ENCODE measurements around the gene PLB1.
A peak's percentile ranks its signal among the peaks of the same experiment; 100 is the strongest.

The PLB1 gene

DNA sequence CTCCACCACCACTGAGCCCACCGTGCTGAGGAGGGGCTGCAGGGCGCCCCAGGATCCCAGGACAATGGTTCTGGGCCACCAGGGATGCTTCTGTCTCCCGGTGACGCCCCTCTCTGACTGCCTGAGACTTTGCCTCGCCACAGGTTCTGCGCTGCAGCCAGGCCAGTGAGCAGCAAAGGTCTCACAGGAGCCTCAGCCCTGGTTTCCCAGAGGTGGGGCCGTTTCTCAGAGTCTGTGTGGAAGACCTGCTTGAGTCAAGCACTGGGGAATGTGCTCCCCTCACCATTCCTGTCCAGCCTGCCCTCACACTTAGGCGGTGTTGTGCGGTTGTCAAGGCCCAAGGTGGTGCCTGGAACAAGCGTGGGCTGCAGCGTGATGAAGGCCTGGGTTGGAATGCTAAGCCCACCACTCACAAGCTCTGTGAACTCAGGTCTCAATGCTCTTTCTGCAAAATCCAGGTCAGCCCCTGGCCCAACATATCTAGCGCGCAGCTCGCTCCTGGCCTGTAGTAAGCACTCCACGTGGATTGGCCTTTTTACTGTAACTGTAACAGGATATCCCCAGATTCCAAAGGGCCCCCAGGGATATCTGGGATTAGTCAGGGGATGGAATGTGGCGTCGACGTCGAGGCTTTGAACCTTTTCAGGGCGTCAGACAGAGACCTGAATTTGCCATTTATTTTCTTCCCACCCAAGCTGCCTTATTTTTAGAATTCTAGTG lies 47.6 kb downstream of the PLB1 start:
- Histone ChIP-seq H3K27me3 (ENCODE audit: control insufficient read depth, insufficient read depth, low read length) (no peaks in the 10 kb centered on the region), H3K27ac (no peak overlapping the region), H3K4me3 (ENCODE audit: low read depth, low read length) (no peak overlapping the region), H2AFZ (no peak overlapping the region), H3K9ac (no peak overlapping the region), H3K4me2 (ENCODE audit: low read length) (no peak overlapping the region), H3K36me3 (ENCODE audit: control insufficient read depth, insufficient read depth, low read length) (no peaks in the 10 kb centered on the region), H3K9me3 (ENCODE audit: control insufficient read depth, low read length) (no peaks in the 10 kb centered on the region), H3K4me1 (peaks cover 35% of the 10 kb centered on the region), H3K79me2 (no peaks in the 10 kb centered on the region)
- TF ChIP-seq, protein P1, sequence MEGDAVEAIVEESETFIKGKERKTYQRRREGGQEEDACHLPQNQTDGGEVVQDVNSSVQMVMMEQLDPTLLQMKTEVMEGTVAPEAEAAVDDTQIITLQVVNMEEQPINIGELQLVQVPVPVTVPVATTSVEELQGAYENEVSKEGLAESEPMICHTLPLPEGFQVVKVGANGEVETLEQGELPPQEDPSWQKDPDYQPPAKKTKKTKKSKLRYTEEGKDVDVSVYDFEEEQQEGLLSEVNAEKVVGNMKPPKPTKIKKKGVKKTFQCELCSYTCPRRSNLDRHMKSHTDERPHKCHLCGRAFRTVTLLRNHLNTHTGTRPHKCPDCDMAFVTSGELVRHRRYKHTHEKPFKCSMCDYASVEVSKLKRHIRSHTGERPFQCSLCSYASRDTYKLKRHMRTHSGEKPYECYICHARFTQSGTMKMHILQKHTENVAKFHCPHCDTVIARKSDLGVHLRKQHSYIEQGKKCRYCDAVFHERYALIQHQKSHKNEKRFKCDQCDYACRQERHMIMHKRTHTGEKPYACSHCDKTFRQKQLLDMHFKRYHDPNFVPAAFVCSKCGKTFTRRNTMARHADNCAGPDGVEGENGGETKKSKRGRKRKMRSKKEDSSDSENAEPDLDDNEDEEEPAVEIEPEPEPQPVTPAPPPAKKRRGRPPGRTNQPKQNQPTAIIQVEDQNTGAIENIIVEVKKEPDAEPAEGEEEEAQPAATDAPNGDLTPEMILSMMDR (IDR thresholded peaks at IDR 0.05), result no peak

DNA sequence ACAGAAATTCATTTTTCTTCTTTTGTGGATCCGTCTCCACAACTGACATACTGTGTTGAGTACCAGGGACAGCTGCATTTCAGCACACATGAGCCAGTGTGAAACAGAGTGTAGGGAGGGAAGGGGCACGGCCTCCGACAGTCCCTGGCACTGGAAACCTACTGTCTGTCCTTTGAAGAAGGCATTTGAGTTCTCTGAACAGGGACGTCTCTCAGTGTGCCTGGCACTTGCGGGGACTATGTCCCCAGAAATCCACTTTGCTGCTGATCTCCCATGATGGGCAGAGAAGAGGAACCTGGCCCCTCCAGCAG lies 48.1 kb downstream of the PLB1 start:
- TF ChIP-seq, protein P1 (IDR thresholded peaks at IDR 0.05), result no peak
- Histone ChIP-seq H3K4me1 (peaks cover 35% of the 10 kb centered on the region), H3K27ac (no peak overlapping the region), H3K4me2 (ENCODE audit: low read length) (no peak overlapping the region), H3K9me3 (ENCODE audit: control insufficient read depth, low read length) (no peaks in the 10 kb centered on the region), H3K9ac (no peak overlapping the region), H3K27me3 (ENCODE audit: control insufficient read depth, insufficient read depth, low read length) (no peaks in the 10 kb centered on the region), H3K79me2 (no peaks in the 10 kb centered on the region), H2AFZ (peak overlapping the region; percentile 88), H3K36me3 (ENCODE audit: control insufficient read depth, insufficient read depth, low read length) (no peaks in the 10 kb centered on the region), H3K4me3 (ENCODE audit: low read depth, low read length) (no peak overlapping the region)

DNA sequence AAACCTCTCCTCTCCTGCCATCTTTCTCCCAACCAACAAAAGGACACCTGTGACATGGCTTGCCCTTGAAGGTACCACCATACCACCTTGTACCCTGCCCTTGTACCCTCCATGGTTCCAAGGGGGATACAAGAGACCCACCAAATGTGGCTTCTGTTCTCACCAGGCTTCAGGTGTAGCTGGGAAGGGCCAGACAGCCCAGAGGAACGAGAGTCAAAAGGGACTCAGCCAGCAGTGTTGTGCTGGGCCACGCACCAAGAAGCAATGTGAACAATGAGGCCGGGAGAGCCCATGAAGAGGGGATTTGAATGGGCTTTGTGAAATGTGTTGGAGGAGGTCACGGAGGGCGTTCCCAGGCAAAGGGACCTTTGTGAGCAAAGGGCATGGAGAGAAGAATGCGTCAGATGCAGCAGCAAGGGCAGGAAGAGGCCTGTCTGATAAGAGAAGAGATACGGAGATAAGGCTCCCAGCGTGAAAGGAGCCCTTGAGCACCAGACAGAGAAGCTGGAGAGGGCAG lies 48.6 kb downstream of the PLB1 start:
- Histone ChIP-seq H2AFZ (peak overlapping the region; percentile 88), H3K9me3 (ENCODE audit: control insufficient read depth, low read length) (no peaks in the 10 kb centered on the region), H3K36me3 (ENCODE audit: control insufficient read depth, insufficient read depth, low read length) (no peaks in the 10 kb centered on the region), H3K4me3 (ENCODE audit: low read depth, low read length) (no peak overlapping the region), H3K79me2 (no peaks in the 10 kb centered on the region), H3K27ac (peak overlapping the region; percentile 75), H3K4me2 (ENCODE audit: low read length) (peak overlapping the region; percentile 37), H3K4me1 (peaks cover 35% of the 10 kb centered on the region), H3K27me3 (ENCODE audit: control insufficient read depth, insufficient read depth, low read length) (no peaks in the 10 kb centered on the region), H3K9ac (no peak overlapping the region)
- TF ChIP-seq, protein P1 (IDR thresholded peaks at IDR 0.05), result no peak

DNA sequence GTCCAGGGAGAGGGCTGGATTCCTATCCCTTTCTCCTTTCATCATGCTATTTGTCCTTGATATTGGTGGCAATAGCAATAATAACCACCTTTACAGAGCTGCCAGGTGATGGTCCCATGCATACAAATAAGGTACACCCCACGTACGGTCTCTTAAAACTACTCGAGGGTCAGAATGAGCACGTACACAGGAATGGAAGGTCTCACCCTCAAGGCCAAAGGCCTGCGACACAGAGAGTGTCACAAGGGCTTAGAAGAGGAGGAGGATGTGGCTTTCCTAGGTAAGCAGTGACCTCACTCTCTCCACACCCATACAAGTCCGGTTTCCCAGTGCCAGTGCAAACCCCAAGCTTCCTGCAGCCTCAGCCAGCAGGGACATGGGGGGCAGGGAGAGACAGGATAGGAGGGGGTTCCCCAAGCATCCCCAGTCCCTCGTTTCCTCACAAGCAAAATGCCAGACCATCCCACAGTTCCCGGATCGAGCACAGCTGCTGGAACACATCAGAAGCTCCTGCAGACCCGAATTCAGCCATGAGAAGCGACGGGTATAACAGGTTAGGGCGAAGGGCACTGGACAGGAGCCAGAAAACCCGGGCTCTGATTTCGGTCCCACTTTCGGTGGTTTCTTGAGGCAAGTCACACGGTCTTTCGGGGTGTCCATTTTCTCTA lies 49.2 kb downstream of the PLB1 start:
- TF ChIP-seq, protein P1 (IDR thresholded peaks at IDR 0.05), result no peak

More for the DNA sequence above, 49.2 kb downstream of the PLB1 start:
- H3K27me3 ChIP-seq (ENCODE audit: control insufficient read depth, insufficient read depth, low read length), result no peaks in the 10 kb centered on the region
- H3K4me1 ChIP-seq, result peaks cover 35% of the 10 kb centered on the region
- H2AFZ ChIP-seq, result peak overlapping the region; percentile 88
- peak overlapping the region; percentile 37 for H3K4me2 ChIP-seq (ENCODE audit: low read length)
- no peaks in the 10 kb centered on the region for H3K79me2 ChIP-seq
- H3K9ac ChIP-seq, result no peak overlapping the region
- no peaks in the 10 kb centered on the region for H3K9me3 ChIP-seq (ENCODE audit: control insufficient read depth, low read length)
- no peak overlapping the region for H3K4me3 ChIP-seq (ENCODE audit: low read depth, low read length)
- H3K27ac ChIP-seq, result peak overlapping the region; percentile 75
- no peaks in the 10 kb centered on the region for H3K36me3 ChIP-seq (ENCODE audit: control insufficient read depth, insufficient read depth, low read length)

Measured in parathyroid adenoma (tissue), 2 donors.